PC-3 (cell line): ENCODE data around the gene PAX7. TPM values are rescaled to one million over a fixed set of nuclear protein-coding genes. Genes with fewer than 3 reads are reported as not detected.

ENCODE experiments used
- ATAC-seq: fragments of 200-7000 bp; cut with Tn5 transposase; 2 replicates; pipeline ENCODE4 v1.9.1; 2020; ENCODE audit warnings: mild to moderate bottlenecking, moderate library complexity
- BruUV-seq: library from RNA; stranded (reverse); fragments of 400-500 nt; replicated peaks from 2 replicates; lab custom pipeline; 2021; lab: Mats Ljungman, UMichigan
- CTCF ChIA-PET: fragments of 300-600 bp; sonication (Branson Sonifier 250); formaldehyde crosslinking; loops from one replicate; lab custom pipeline; 2022; ENCODE audit warnings: antibody characterized with exemption; lab: Charles Lee
- POLR2A ChIA-PET: fragments of 300-600 bp; sonication (Branson Sonifier 250); formaldehyde crosslinking; loops from one replicate; lab custom pipeline; 2022; ENCODE audit warnings: antibody characterized with exemption; ENCODE audit not compliant: unreplicated experiment; lab: Charles Lee
- DNase-seq: peaks from one replicate; pipeline ENCODE4 v3.0.0-alpha.2; 2015
- H2AFZ ChIP-seq: fragments of 300-600 bp; sonication (generic); 2 replicates; pipeline ENCODE4 v1.6.0; 2016; ENCODE audit warnings: antibody characterized with exemption, low read length
- H3F3A ChIP-seq: fragments of 300-600 bp; sonication (generic); one replicate; pipeline ENCODE4 v1.6.0; 2017; ENCODE audit warnings: antibody characterized with exemption, low read length, control low read depth, mild to moderate bottlenecking; ENCODE audit not compliant: unreplicated experiment
- H3K27ac ChIP-seq: fragments of 300-600 bp; sonication (generic); 2 replicates; pipeline ENCODE4 v1.5.1; 2016; ENCODE audit warnings: mild to moderate bottlenecking, low read length
- H3K27me3 ChIP-seq: fragments of 300-600 bp; sonication (generic); 2 replicates; pipeline ENCODE4 v1.6.1; 2016; ENCODE audit warnings: low read length, mixed read lengths
- H3K36me3 ChIP-seq: fragments of 300-600 bp; sonication (generic); 2 replicates; pipeline ENCODE4 v1.6.1; 2016; ENCODE audit warnings: low read depth, mixed run types, low read length, mixed read lengths
- H3K4me1 ChIP-seq: fragments of 300-600 bp; sonication (generic); 2 replicates; pipeline ENCODE4 v1.5.1; 2016; ENCODE audit warnings: low read length; ENCODE audit not compliant: insufficient read depth
- H3K4me2 ChIP-seq: fragments of 300-600 bp; sonication (generic); 2 replicates; pipeline ENCODE4 v1.6.0; 2016; ENCODE audit warnings: low read length
- H3K4me3 ChIP-seq: fragments of 300-600 bp; sonication (generic); 2 replicates; pipeline ENCODE4 v1.5.1; 2016; ENCODE audit warnings: mild to moderate bottlenecking, low read length, mixed read lengths
- H3K79me2 ChIP-seq: fragments of 300-600 bp; sonication (generic); 2 replicates; pipeline ENCODE4 v1.6.1; 2017; ENCODE audit warnings: low read length, mixed read lengths
- H3K9ac ChIP-seq: fragments of 300-600 bp; sonication (generic); 2 replicates; pipeline ENCODE4 v1.6.0; 2016; ENCODE audit warnings: mild to moderate bottlenecking, low read length
- H3K9me2 ChIP-seq: fragments of 300-600 bp; sonication (generic); replicated peaks from 2 replicates; pipeline ENCODE4 v1.6.1; 2016; ENCODE audit warnings: mixed run types, low read length, mixed read lengths
- H3K9me3 ChIP-seq: fragments of 300-600 bp; sonication (generic); 2 replicates; pipeline ENCODE4 v1.6.1; 2016; ENCODE audit warnings: low read length, mixed read lengths
- H4K20me1 ChIP-seq: fragments of 300-600 bp; sonication (generic); 2 replicates; pipeline ENCODE4 v1.6.1; 2016; ENCODE audit warnings: low read length, mixed read lengths
- CTCF ChIP-seq: fragments of 300-600 bp; sonication (generic); conservative IDR thresholded peaks from 2 replicates; pipeline ENCODE4 v1.5.1; 2017; ENCODE audit warnings: antibody characterized with exemption, low read depth, mild to moderate bottlenecking, low read length
- EZH2 ChIP-seq: fragments of 300-600 bp; sonication (generic); IDR thresholded peaks from one replicate; pipeline ENCODE4 v1.6.1; 2017; ENCODE audit warnings: antibody characterized with exemption, mild to moderate bottlenecking, low read length; ENCODE audit not compliant: unreplicated experiment
- EZH2phosphoT487 ChIP-seq: fragments of 300-600 bp; sonication (generic); IDR thresholded peaks from 2 replicates; pipeline ENCODE4 v1.6.1; 2018; ENCODE audit warnings: mild to moderate bottlenecking, antibody characterized with exemption, low read length, borderline replicate concordance
- intact Hi-C: fragments of 100-400 bp; cut with micrococcal nuclease; formaldehyde crosslinking; loops from 2 replicates; pipeline ENCODE4 v1.9.0; 2023
- total RNA-seq: library from RNA; depleted of rRNA; stranded (reverse); fragments of >200 nt; gene quantifications from 2 replicates; pipeline ENCODE4 v1.2.3, GENCODE V29; 2014; rRNA removed

PAX7 gene
- total RNA-seq, 1 experiment from 2014 or later, result not detected

DNA sequence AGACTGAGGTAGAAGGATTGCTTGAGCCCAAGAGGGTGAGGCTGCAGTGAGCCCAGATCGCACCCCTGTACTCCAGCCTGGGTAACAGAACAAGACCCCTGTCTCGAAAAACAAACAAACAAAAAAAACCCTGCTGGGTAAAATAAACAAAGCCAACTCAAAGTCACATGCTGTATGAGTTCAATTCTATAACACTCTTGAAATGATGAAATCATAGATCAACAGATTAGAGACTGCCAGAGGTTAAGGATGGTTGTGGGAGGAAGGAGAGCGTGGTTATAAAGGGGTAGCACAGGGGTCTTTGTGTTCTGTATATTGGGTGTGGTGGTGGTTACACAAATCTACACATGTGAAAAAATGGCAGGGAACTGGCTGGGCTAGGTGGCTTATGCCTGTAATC is 166.3 kb downstream of the PAX7 start:
- H3K27me3 ChIP-seq, result peaks cover 34% of the 10 kb centered on the region
- ATAC-seq, result no peak
- no TSS peak for BruUV-seq
- no peaks in the 10 kb centered on the region for H3K9me2 ChIP-seq
- H2AFZ ChIP-seq, result no peak overlapping the region
- H3K27ac ChIP-seq, result no peak overlapping the region
- ChIA-PET POLR2A (no interaction called here), CTCF (no interaction called here)
- no peaks in the 10 kb centered on the region for H3K79me2 ChIP-seq
- H3K4me2 ChIP-seq, result no peak overlapping the region
- no peaks in the 10 kb centered on the region for H3K9me3 ChIP-seq
- H4K20me1 ChIP-seq, result no peaks in the 10 kb centered on the region
- H3K4me1 ChIP-seq, result no peaks in the 10 kb centered on the region
- intact Hi-C loops, result no loop called here
- H3K36me3 ChIP-seq, result no peaks in the 10 kb centered on the region
- TF ChIP-seq EZH2phosphoT487, result no peak
- no peak for TF ChIP-seq EZH2
- TF ChIP-seq CTCF, result no peak
- DNase-seq, result no peak
- H3K4me3 ChIP-seq, result no peak overlapping the region
- H3F3A ChIP-seq, result no peaks in the 10 kb centered on the region
- no peak overlapping the region for H3K9ac ChIP-seq

Other genes starting within 250 kb of the PAX7 start
- gene KLHDC7A, start 149.9 kb upstream of the PAX7 start, total RNA-seq, result not detected in 2 replicates
- gene TAS1R2, start 228.8 kb downstream of the PAX7 start, total RNA-seq, result not detected in 2 replicates